Astrocyte (in vitro differentiated cells and primary cell): ENCODE data around the gene NCAM1. TPM values are rescaled to one million over a fixed set of nuclear protein-coding genes. Genes with fewer than 3 reads are reported as not detected.

Source experiments
- DNase-seq: peaks from one replicate; pipeline ENCODE4 v3.0.0-alpha.2; 2010; ENCODE audit warnings: low read depth
- FAIRE-seq: peaks from 2 replicates; lab custom pipeline; 2011; peaks lifted over from hg19 to GRCh38; lab: Jason Lieb, UNC
- H2AFZ ChIP-seq: 2 replicates; pipeline ENCODE4 v1.6.0; 2012; ENCODE audit warnings: low read depth, low read length, inconsistent platforms
- H3K27ac ChIP-seq: 2 replicates; pipeline ENCODE4 v1.5.1; 2011; ENCODE audit warnings: low read depth, low read length, inconsistent platforms
- H3K27me3 ChIP-seq: 2 replicates; pipeline ENCODE4 v1.6.0; 2011; ENCODE audit warnings: low read length, inconsistent platforms; ENCODE audit not compliant: insufficient read depth
- H3K36me3 ChIP-seq: 2 replicates; pipeline ENCODE4 v1.5.1; 2011; ENCODE audit warnings: low read length, inconsistent platforms; ENCODE audit not compliant: insufficient read depth
- H3K4me1 ChIP-seq: 2 replicates; pipeline ENCODE4 v1.5.1; 2011; ENCODE audit warnings: low read length, inconsistent platforms; ENCODE audit not compliant: insufficient read depth
- H3K4me2 ChIP-seq: 2 replicates; pipeline ENCODE4 v1.6.0; 2012; ENCODE audit warnings: low read length, inconsistent platforms
- H3K4me3 ChIP-seq: 2 replicates; pipeline ENCODE4 v1.5.1; 2011; ENCODE audit warnings: low read depth, mild to moderate bottlenecking, low read length, inconsistent platforms; ENCODE audit not compliant: insufficient read depth
- H3K79me2 ChIP-seq: 2 replicates; pipeline ENCODE4 v1.6.0; 2012; ENCODE audit warnings: mild to moderate bottlenecking, low read length, inconsistent platforms; ENCODE audit not compliant: insufficient read depth
- H3K9ac ChIP-seq: 2 replicates; pipeline ENCODE4 v1.6.0; 2012; ENCODE audit warnings: mild to moderate bottlenecking, low read length, inconsistent platforms
- H3K9me3 ChIP-seq: 2 replicates; pipeline ENCODE4 v1.5.1; 2012; ENCODE audit warnings: low read depth, mild to moderate bottlenecking, low read length, inconsistent platforms; ENCODE audit not compliant: insufficient read depth
- H4K20me1 ChIP-seq: 2 replicates; pipeline ENCODE4 v1.6.0; 2012; ENCODE audit warnings: low read length, inconsistent platforms; ENCODE audit not compliant: insufficient read depth
- H3K27ac Mint-ChIP-seq: one replicate; pipeline ENCODE4 v1.8.0; 2021; ENCODE audit warnings: mild to moderate bottlenecking, mixed read lengths; ENCODE audit not compliant: unreplicated experiment
- H3K27me3 Mint-ChIP-seq: one replicate; pipeline ENCODE4 v1.8.0; 2021; ENCODE audit warnings: low read depth, mixed read lengths; ENCODE audit not compliant: unreplicated experiment
- H3K36me3 Mint-ChIP-seq: one replicate; pipeline ENCODE4 v1.8.0; 2021; ENCODE audit warnings: low read depth, mixed read lengths; ENCODE audit not compliant: unreplicated experiment
- H3K4me1 Mint-ChIP-seq: one replicate; pipeline ENCODE4 v1.8.0; 2021; ENCODE audit warnings: low read depth, mixed read lengths; ENCODE audit not compliant: unreplicated experiment
- H3K4me3 Mint-ChIP-seq: one replicate; pipeline ENCODE4 v1.8.0; 2021; ENCODE audit warnings: mild to moderate bottlenecking, moderate library complexity, mixed read lengths; ENCODE audit not compliant: unreplicated experiment
- H3K9me3 Mint-ChIP-seq: one replicate; pipeline ENCODE4 v1.8.0; 2021; ENCODE audit warnings: mild to moderate bottlenecking, mixed read lengths; ENCODE audit not compliant: unreplicated experiment
- CTCF ChIP-seq: IDR thresholded peaks from 2 replicates; pipeline ENCODE4 v1.5.1; 2011; ENCODE audit warnings: low read depth, mild to moderate bottlenecking, inconsistent platforms, low read length, moderate library complexity; ENCODE audit not compliant: insufficient read depth
- EZH2 ChIP-seq: IDR thresholded peaks from 2 replicates; pipeline ENCODE4 v1.6.1; 2012; ENCODE audit warnings: mild to moderate bottlenecking, low read length, inconsistent platforms; ENCODE audit not compliant: insufficient read depth
- total RNA-seq: library from RNA; stranded (reverse); gene quantifications from 2 replicates; pipeline ENCODE4 v1.2.1, GENCODE V29; 2021

The NCAM1 gene
- total RNA-seq, 1 donor from 2014 or later = 17.4 TPM

DNA sequence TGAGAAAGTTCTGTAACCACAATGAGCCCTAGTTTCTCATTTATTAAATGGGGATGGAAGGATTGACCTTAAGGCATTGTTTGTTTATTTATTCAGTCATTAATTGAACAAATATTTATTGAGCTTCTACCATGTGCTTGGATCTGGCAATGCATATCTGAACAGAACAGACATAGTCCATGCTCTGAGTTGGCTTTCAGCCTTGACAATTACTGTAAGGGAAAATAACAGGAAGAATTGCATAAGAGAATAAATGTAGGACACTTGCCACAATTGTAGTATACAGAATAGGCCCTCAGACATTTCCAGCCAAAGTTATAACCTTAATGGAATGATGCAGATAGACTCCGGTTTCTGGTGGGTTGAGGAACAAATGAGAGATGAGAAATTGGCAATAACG lies 192.6 kb downstream of the NCAM1 start:
- Histone ChIP-seq H2AFZ (no peak overlapping the region), H3K27ac (no peak overlapping the region), H3K36me3 (no peaks in the 10 kb centered on the region), H3K9ac (no peak overlapping the region), H3K27me3 (no peaks in the 10 kb centered on the region), H3K9me3 (no peaks in the 10 kb centered on the region), H3K4me1 (no peaks in the 10 kb centered on the region), H4K20me1 (no peaks in the 10 kb centered on the region), H3K4me3 (no peak overlapping the region), H3K79me2 (no peaks in the 10 kb centered on the region), H3K4me2 (no peak overlapping the region)
- DNase-seq (no peak), FAIRE-seq (no peak)
- TF ChIP-seq EZH2 = no peak
- TF ChIP-seq CTCF = no peak
- H3K36me3 Mint-ChIP-seq = peaks cover 2% of the 10 kb centered on the region
- H3K4me1 Mint-ChIP-seq = no peaks in the 10 kb centered on the region
- no peak overlapping the region for H3K4me3 Mint-ChIP-seq
- H3K27ac Mint-ChIP-seq = no peak overlapping the region
- H3K9me3 Mint-ChIP-seq = no peaks in the 10 kb centered on the region
- H3K27me3 Mint-ChIP-seq = peaks cover 5% of the 10 kb centered on the region

DNA sequence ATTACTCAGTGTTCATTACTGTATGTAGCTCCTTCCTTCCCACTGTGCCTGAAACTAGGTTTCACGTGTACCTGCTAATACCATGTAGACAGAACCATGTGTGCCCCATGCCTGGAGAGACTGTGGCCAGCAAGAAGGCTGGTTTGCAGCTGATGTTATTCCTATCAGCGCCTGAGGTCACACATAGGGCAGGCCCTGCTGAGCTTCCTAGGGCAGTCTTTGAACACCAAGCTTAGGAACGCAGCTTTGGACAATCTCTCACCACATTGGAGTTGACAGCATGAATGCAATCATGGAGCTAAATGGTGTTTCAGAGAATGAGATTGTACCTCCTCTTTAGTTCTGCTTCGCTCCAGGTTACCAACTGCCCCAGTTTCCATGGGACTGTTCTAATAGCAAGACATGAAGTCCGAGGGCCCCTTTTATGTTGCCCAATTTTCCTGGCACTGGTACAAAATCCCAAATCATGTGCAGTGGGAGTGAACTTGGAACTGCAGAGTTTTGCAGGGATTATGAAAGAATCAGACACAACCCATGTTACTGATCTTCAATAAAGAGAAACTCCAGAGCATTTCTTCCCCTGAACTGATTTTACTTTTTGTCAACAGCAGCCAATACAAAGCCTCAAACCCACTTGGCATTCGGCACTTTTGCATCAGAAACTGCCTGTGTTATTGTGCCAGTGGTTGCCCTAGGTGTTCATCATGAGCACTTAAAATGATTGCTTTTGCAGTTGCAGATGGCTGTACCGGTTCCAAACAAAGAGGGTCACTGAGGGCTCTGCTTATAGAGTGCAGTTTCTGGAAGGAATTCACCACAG lies 199.0 kb downstream of the NCAM1 start:
- Mint-ChIP-seq H3K9me3 (no peaks in the 10 kb centered on the region), H3K4me3 (no peak overlapping the region), H3K4me1 (peaks cover 2% of the 10 kb centered on the region), H3K27me3 (peaks cover 13% of the 10 kb centered on the region), H3K36me3 (no peaks in the 10 kb centered on the region), H3K27ac (no peak overlapping the region)
- H3K9ac ChIP-seq = no peak overlapping the region
- H3K4me1 ChIP-seq = no peaks in the 10 kb centered on the region
- no peaks in the 10 kb centered on the region for H3K27me3 ChIP-seq
- no peak overlapping the region for H3K27ac ChIP-seq
- H3K4me2 ChIP-seq = no peak overlapping the region
- DNase-seq (no peak), FAIRE-seq (no peak)
- no peak overlapping the region for H3K4me3 ChIP-seq
- TF ChIP-seq EZH2 (no peak), CTCF (no peak)
- H3K36me3 ChIP-seq = no peaks in the 10 kb centered on the region
- no peak overlapping the region for H2AFZ ChIP-seq
- peaks cover 3% of the 10 kb centered on the region for H3K9me3 ChIP-seq
- no peaks in the 10 kb centered on the region for H3K79me2 ChIP-seq
- H4K20me1 ChIP-seq = no peaks in the 10 kb centered on the region

GRCh38 chr11:113160808-113161124 lies 199.5 kb downstream of the NCAM1 start:
- Histone ChIP-seq H3K4me2 (no peak overlapping the region), H2AFZ (no peak overlapping the region), H3K27ac (no peak overlapping the region), H3K9me3 (peaks cover 3% of the 10 kb centered on the region), H3K9ac (no peak overlapping the region), H3K4me3 (no peak overlapping the region), H4K20me1 (no peaks in the 10 kb centered on the region), H3K79me2 (no peaks in the 10 kb centered on the region), H3K36me3 (no peaks in the 10 kb centered on the region), H3K27me3 (no peaks in the 10 kb centered on the region), H3K4me1 (no peaks in the 10 kb centered on the region)
- peaks cover 2% of the 10 kb centered on the region for H3K4me1 Mint-ChIP-seq
- H3K27me3 Mint-ChIP-seq = peaks cover 13% of the 10 kb centered on the region
- DNase-seq (no peak), FAIRE-seq (no peak)
- H3K4me3 Mint-ChIP-seq = no peak overlapping the region
- H3K27ac Mint-ChIP-seq = no peak overlapping the region
- H3K36me3 Mint-ChIP-seq = no peaks in the 10 kb centered on the region
- TF ChIP-seq CTCF (no peak), EZH2 (no peak)
- no peaks in the 10 kb centered on the region for H3K9me3 Mint-ChIP-seq
